GM03348 (cell line): ENCODE results near the gene SCYGR6.
"Not testable (repeated sequence)": the region's sequence is repeated elsewhere in the genome, so short reads cannot be mapped to it uniquely, and the experiment has no call there.

Source experiments
- DNase-seq: peaks from one replicate; pipeline ENCODE4 v3.0.0; 2012; ENCODE audit warnings: low spot score

The SCYGR6 gene, protein sequence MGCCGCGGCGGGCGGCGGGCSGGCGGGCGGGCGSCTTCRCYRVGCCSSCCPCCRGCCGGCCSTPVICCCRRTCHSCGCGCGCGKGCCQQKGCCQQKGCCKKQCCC

GRCh38 chr2:227724394-227725039, at the start of gene SCYGR6:
Gene SCYGR6, minus strand, starts transcription at chr2:227724757. Its CDS starts 0 bp downstream, at chr2:227724757.
- DNase-seq = no peak

DNA sequence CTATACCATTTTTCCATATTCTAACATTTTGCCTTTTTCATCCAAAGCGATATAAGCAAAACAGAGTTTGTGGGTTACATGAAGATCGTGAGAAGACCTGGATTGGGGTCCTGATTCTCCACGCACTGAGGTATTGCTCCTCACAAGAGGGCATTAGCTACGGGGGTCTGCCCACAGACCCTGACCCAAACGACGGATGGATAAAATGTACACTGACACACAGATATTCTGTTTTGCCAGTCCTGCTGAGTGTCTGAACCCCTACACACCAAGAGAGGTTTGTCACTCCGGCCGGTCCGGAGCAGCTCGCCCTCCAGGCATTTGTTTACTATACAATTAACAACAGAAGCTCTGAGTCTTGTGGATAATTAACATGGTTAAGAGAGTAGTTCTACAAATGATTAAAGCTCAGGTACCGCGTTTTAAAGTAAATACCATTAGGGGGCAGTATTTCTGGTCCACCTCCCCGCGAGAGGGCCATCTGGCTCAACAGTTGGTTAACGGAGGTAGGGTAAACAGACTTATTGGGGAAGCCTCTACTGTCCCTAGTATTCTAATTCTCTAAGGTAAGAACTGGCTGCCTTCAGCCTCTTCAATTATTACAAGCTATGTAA, 49.6 kb upstream of the SCYGR6 start:
- DNase-seq = no peak

DNA sequence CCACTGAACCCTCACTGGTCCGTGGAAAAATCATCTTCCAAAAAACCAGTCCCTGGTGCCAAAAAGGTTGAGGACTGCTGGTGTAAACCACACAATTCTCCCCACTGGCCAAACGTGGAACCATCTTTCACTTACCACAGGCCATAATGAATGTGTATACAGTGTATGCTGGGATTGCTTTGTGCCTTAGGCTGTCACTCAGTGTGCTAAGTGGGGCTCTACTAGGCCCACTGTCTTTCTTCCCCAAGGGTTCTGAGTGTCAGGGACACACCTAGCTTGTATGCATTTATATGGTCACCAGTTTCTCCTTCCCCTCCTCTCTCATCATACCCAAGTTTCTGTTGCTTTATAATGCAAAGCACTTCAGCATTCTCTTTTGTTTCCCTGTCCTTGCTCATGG, 48.4 kb upstream of the SCYGR6 start:
- DNase-seq = no peak

- DNase-seq = no peak
These were observed 47.7 kb upstream of the SCYGR6 start for GRCh38 chr2:227772197-227772661.

GRCh38 chr2:227767830-227768229, 43.3 kb upstream of the SCYGR6 start:
- DNase-seq = no peak

DNA sequence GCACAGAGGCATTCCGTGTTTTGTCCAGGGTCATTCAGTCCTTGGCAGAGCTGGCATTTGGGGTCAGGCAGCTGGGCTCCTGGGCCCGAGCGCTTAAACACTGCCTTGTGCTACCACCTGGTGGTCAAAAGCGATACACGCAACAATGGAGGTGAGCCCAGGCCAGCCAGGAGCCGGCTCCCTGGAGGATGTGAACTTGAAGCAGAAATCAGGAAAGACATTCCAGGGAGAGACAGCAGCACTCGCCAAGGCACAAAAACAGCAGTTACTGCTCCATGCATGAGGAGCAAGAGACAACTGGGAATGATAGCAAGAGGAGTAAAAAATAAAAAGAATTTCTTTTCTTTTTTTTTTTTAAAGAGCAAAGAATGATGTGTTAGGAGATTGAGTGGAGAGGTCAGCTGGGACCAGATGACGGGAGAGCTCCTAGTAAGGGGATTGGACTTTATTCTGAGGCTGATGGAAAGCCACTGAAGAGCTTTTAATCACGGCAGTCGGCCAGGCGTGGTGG, 41.9 kb upstream of the SCYGR6 start:
- DNase-seq = peak; percentile 91

DNA sequence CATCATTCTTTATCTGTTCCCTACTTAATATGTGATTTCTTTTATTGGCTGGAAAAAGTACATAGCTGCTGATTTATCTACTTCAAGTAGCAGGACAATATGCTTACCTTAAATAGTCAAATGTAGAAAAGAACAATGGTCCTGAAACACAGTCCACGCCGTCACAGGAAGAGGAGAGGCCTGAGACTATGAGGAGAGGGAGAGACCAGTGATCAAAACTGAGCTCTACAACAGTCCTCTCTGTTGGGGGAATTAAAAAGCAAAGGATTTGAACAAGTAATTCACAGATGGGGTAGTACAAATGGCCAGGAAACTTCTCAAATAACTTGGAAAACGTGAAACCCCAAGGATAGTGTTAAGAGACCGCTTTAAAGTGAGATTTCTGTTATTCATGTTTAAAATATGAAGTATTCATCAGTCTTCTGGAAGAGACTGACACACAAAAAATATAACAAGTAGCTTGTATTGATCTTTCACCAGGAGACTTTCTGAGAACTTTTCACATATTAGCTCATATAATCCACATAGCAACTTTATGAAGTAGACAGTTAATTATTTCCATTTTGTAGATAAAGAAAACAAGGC, 41.3 kb upstream of the SCYGR6 start:
- no peak for DNase-seq

GRCh38 chr2:227761740-227762476, 37.4 kb upstream of the SCYGR6 start:
- DNase-seq = no peak

GRCh38 chr2:227759411-227760118, 35.0 kb upstream of the SCYGR6 start:
- no peak for DNase-seq

GRCh38 chr2:227756261-227756660, 31.7 kb upstream of the SCYGR6 start:
- DNase-seq = not testable (repeated sequence)

DNA sequence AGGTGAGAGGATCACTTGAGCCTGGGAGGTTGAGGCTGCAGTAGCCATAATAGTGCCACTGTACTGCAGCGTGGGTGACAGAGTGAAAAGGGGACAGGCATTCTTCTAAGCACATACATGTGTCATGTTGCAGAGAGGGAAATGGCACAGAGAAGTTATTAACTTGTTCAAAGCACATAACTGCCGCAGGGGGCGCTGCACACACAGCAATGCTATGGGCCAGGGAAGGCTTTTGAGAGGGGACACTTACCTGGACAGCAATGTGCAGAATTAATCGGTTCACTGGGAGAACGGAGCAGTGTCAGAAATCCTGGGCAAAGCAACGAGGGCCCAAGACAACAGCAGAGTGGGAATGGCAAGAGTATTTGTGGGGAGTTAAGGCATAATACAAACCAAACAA, 23.5 kb upstream of the SCYGR6 start:
- no peak for DNase-seq

GRCh38 chr2:227745594-227745993, 21.0 kb upstream of the SCYGR6 start, which contains the start of gene SCYGR8:
Gene SCYGR8, plus strand, starts transcription at chr2:227745894. Its CDS starts 0 bp downstream, at chr2:227745894.
- DNase-seq = no peak

- DNase-seq = not testable (repeated sequence)
These were observed 16.1 kb upstream of the SCYGR6 start for GRCh38 chr2:227740705-227741104.

GRCh38 chr2:227739351-227739750, 14.8 kb upstream of the SCYGR6 start:
- no peak for DNase-seq

DNA sequence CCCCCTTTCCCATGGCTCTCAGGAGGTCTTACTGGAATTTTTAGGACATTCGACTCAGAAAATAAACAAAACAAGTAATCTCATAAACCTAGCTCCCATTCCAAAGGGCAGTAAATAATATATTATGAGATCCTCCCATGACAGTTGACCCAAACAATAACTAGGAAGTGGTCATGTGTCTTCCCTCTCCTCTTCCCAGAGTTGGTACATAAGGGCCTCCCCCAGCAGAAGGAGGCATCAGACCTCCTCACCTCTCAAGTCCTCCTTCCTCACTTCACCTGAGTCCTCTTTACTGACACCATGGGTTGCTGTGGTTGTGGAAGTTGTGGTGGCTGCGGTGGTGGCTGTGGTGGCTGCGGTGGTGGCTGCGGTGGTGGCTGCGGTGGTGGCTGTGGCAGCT, 3.5 kb upstream of the SCYGR6 start, which contains the start of gene SCYGR7:
Gene SCYGR7, plus strand, starts transcription at position 301 of the 400 bp plus-strand sequence. Its CDS starts 0 bp downstream, at position 301.
- DNase-seq = no peak

GRCh38 chr2:227722821-227723220, 1.7 kb downstream of the SCYGR6 start:
- DNase-seq = not testable (repeated sequence)

DNA sequence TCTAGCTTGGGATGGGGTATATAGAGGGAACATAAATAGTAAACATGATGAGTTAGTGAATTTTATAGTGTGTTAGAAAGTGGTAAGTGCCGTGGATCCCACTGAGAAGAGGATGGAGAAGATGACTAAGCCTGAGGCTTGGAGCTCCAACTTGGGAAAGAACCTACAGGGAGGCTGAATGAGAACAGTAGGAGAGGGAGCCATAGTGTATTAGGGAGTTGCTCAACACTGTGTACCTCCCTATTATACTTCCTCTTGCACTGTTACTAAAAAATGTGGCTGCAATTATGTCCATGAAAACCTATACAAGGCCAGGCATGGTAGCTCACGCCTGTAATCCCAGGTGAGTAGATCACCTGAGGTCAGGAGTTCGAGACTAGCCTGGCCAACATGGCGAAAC, 3.9 kb downstream of the SCYGR6 start:
- no peak for DNase-seq

GRCh38 chr2:227719641-227720040, 4.9 kb downstream of the SCYGR6 start:
- no peak for DNase-seq

- DNase-seq = peak; percentile 86
These were observed 6.6 kb downstream of the SCYGR6 start, which contains the start of gene SLC19A3 for GRCh38 chr2:227717687-227718567. Gene SLC19A3, minus strand, starts transcription at chr2:227718028. Its CDS starts 15,710 bp downstream, at chr2:227702318.

- DNase-seq = no peak
These were observed 8.1 kb downstream of the SCYGR6 start for GRCh38 chr2:227716501-227716900.
